H1 (cell line): ENCODE data around the gene SIM2. TPM values are rescaled to one million over a fixed set of nuclear protein-coding genes. Genes with fewer than 3 reads are reported as not detected.

Experiments used
- CTCF ChIA-PET: fragments of 300-600 bp; sonication (Branson Sonifier 250); formaldehyde crosslinking; loops from one replicate; lab custom pipeline; 2021; ENCODE audit not compliant: partially characterized antibody; lab: Charles Lee
- POLR2A ChIA-PET: fragments of 300-600 bp; sonication (Branson Sonifier 250); formaldehyde crosslinking; loops from one replicate; lab custom pipeline; 2021; ENCODE audit warnings: inconsistent platforms; ENCODE audit not compliant: partially characterized antibody; lab: Charles Lee
- DNase-seq, 2 experiments: peaks; one replicate each; pipeline versions ENCODE4 v3.0.0 to v3.0.0-alpha.2; 2010 to 2022; ENCODE audit warnings: low spot score in 2 of 2, low read depth in 1 of 2, mixed read lengths in 1 of 2
- FAIRE-seq: peaks from 2 replicates; lab custom pipeline; 2011; peaks lifted over from hg19 to GRCh38; lab: Jason Lieb, UNC
- H2AFZ ChIP-seq: 2 replicates; pipeline ENCODE4 v1.8.1; 2012; ENCODE audit warnings: low read length, inconsistent platforms
- H2AK5ac ChIP-seq: 2 replicates; pipeline ENCODE4 v1.6.1; 2013; ENCODE audit warnings: low read depth, low read length
- H2BK120ac ChIP-seq: replicated peaks from 2 replicates; pipeline ENCODE3; 2013; ENCODE audit warnings: low read depth, low read length, inconsistent platforms
- H2BK12ac ChIP-seq: 2 replicates; pipeline ENCODE4 v1.6.1; 2013; ENCODE audit warnings: low read depth, low read length
- H2BK15ac ChIP-seq: 2 replicates; pipeline ENCODE4 v1.6.1; 2013; ENCODE audit warnings: low read length
- H2BK20ac ChIP-seq: 2 replicates; pipeline ENCODE4 v1.6.1; 2013; ENCODE audit warnings: low read length
- H2BK5ac ChIP-seq: 2 replicates; pipeline ENCODE4 v1.6.1; 2013; ENCODE audit warnings: low read depth, low read length
- H3K14ac ChIP-seq: 2 replicates; pipeline ENCODE4 v1.6.1; 2013; ENCODE audit warnings: inconsistent platforms; ENCODE audit not compliant: insufficient read length
- H3K18ac ChIP-seq: 2 replicates; pipeline ENCODE4 v1.6.1; 2013; ENCODE audit warnings: low read length; ENCODE audit errors: extremely low read depth
- H3K23ac ChIP-seq: 2 replicates; pipeline ENCODE4 v1.6.1; 2013; ENCODE audit warnings: inconsistent platforms; ENCODE audit not compliant: insufficient read length
- H3K23me2 ChIP-seq: 2 replicates; pipeline ENCODE4 v1.6.1; 2013; ENCODE audit warnings: low read depth, low read length
- H3K27ac ChIP-seq: 2 replicates; pipeline ENCODE4 v1.6.1; 2011; ENCODE audit warnings: low read depth, low read length, inconsistent platforms
- H3K27me3 ChIP-seq, 4 experiments: replicated peaks in 1 of 4; 1 replicate in 1 of 4; 2 replicates in 3 of 4; pipeline versions ENCODE4 v1.6.1 to v1.8.1; 2011 to 2013; ENCODE audit warnings: low read length in 3 of 4, mild to moderate bottlenecking in 3 of 4, inconsistent platforms in 2 of 4, mixed read lengths in 2 of 4, moderate library complexity in 1 of 4; ENCODE audit not compliant: control insufficient read depth in 3 of 4, insufficient read depth in 3 of 4; ENCODE audit errors: extremely low read depth in 1 of 4
- H3K36me3 ChIP-seq, 4 experiments: 2 replicates each; pipeline versions ENCODE4 v1.6.1 to v1.8.1; 2011 to 2013; ENCODE audit warnings: mild to moderate bottlenecking in 4 of 4, low read length in 3 of 4, moderate library complexity in 2 of 4, control low read depth in 1 of 4, inconsistent platforms in 1 of 4; ENCODE audit not compliant: insufficient read depth in 4 of 4, control insufficient read depth in 2 of 4
- H3K4ac ChIP-seq: replicated peaks from 2 replicates; pipeline ENCODE3; 2013; ENCODE audit warnings: low read length, low read depth, mixed read lengths, inconsistent platforms; ENCODE audit not compliant: insufficient read length
- H3K4me1 ChIP-seq, 4 experiments: replicated peaks in 1 of 4; 1 replicate in 1 of 4; 2 replicates in 3 of 4; pipeline versions ENCODE4 v1.6.1 to v1.8.1; 2011 to 2013; ENCODE audit warnings: low read length in 3 of 4, inconsistent platforms in 2 of 4, mixed read lengths in 1 of 4; ENCODE audit not compliant: insufficient read depth in 4 of 4, control insufficient read depth in 3 of 4
- H3K4me2 ChIP-seq, 2 experiments: 2 replicates each; pipeline versions ENCODE4 v1.6.1 to v1.8.1; 2011 to 2013; ENCODE audit warnings: low read depth in 2 of 2, low read length in 2 of 2, control low read depth in 1 of 2, inconsistent platforms in 1 of 2, mild to moderate bottlenecking in 1 of 2; ENCODE audit not compliant: insufficient read depth in 1 of 2
- H3K4me3 ChIP-seq, 4 experiments: fragments of 200-600, 300-600 bp in 1 of 4; sonication (generic), shearing (Covaris generic), sonication (Bioruptor Twin) in 1 of 4; 2 replicates each; pipeline versions ENCODE4 v1.5.1 to v1.8.1; 2011 to 2016; ENCODE audit warnings: low read length in 4 of 4, low read depth in 3 of 4, control low read depth in 2 of 4, inconsistent platforms in 2 of 4, mild to moderate bottlenecking in 2 of 4, mixed read lengths in 1 of 4, moderate library complexity in 1 of 4; ENCODE audit not compliant: insufficient read depth in 2 of 4; ENCODE audit errors: extremely low read depth in 1 of 4
- H3K56ac ChIP-seq: replicated peaks from 2 replicates; pipeline ENCODE3; 2013; ENCODE audit warnings: low read depth, mild to moderate bottlenecking, mixed read lengths, low read length, inconsistent platforms; ENCODE audit not compliant: insufficient read length
- H3K79me1 ChIP-seq: 2 replicates; pipeline ENCODE4 v1.6.1; 2013; ENCODE audit warnings: low read depth, low read length, control low read depth
- H3K79me2 ChIP-seq, 2 experiments: 2 replicates each; pipeline versions ENCODE4 v1.6.1 to v1.8.1; 2012 to 2013; ENCODE audit warnings: low read length in 2 of 2, mild to moderate bottlenecking in 2 of 2, inconsistent platforms in 1 of 2; ENCODE audit not compliant: insufficient read depth in 2 of 2, control insufficient read depth in 1 of 2
- H3K9ac ChIP-seq, 4 experiments: replicated peaks in 1 of 4; 1 replicate in 1 of 4; 2 replicates in 3 of 4; pipeline versions ENCODE4 v1.6.1 to v1.8.1; 2011 to 2013; ENCODE audit warnings: low read depth in 3 of 4, low read length in 3 of 4, control low read depth in 2 of 4, mild to moderate bottlenecking in 2 of 4, moderate library complexity in 2 of 4, inconsistent platforms in 1 of 4; ENCODE audit errors: extremely low read depth in 1 of 4
- H3K9me3 ChIP-seq, 2 experiments: 2 replicates each; pipeline versions ENCODE4 v1.6.1 to v1.8.1; 2012 to 2013; ENCODE audit warnings: mild to moderate bottlenecking in 2 of 2, moderate library complexity in 2 of 2, control low read depth in 1 of 2, inconsistent platforms in 1 of 2, low read depth in 1 of 2, low read length in 1 of 2, mixed read lengths in 1 of 2; ENCODE audit not compliant: insufficient read depth in 2 of 2
- H4K20me1 ChIP-seq, 2 experiments: replicated peaks in 1 of 2; 2 replicates each; pipeline versions ENCODE3 to v1.8.1; 2011 to 2013; ENCODE audit warnings: inconsistent platforms in 2 of 2, low read length in 2 of 2, mild to moderate bottlenecking in 1 of 2; ENCODE audit not compliant: insufficient read depth in 2 of 2, control insufficient read depth in 1 of 2
- H4K5ac ChIP-seq: 2 replicates; pipeline ENCODE4 v1.6.1; 2013; ENCODE audit warnings: low read length, low read depth, mixed read lengths, inconsistent platforms; ENCODE audit not compliant: insufficient read length
- H4K8ac ChIP-seq: 2 replicates; pipeline ENCODE4 v1.8.0; 2013; ENCODE audit warnings: mild to moderate bottlenecking, moderate library complexity, low read length, inconsistent platforms; ENCODE audit not compliant: insufficient read depth; ENCODE audit errors: extremely low read depth
- H4K91ac ChIP-seq: replicated peaks from 2 replicates; pipeline ENCODE3; 2013; ENCODE audit warnings: low read length, mixed read lengths, inconsistent platforms; ENCODE audit not compliant: insufficient read length
- FOSL1 ChIP-seq: IDR thresholded peaks from 2 replicates; pipeline ENCODE4 v1.6.1; 2011; ENCODE audit warnings: mild to moderate bottlenecking, low read depth, low read length, moderate library complexity; ENCODE audit not compliant: insufficient read depth
- WGBS, 2 experiments: shearing (Covaris generic) in 1 of 2; methylation state at CpG; one replicate each; pipeline versions ENCODE4 v1.1.6 to v1.1.7; 2013 to 2015; ENCODE audit warnings: low lambda C conversion rate in 2 of 2, mixed read lengths in 2 of 2, inconsistent platforms in 1 of 2, low coverage in 1 of 2, missing lambda C conversion rate in 1 of 2; ENCODE audit not compliant: insufficient replicate concordance in 2 of 2, insufficient coverage in 1 of 2, insufficient read length in 1 of 2; ENCODE audit errors: extremely low coverage in 1 of 2, missing lambda C conversion rate in 1 of 2; 5-methylcytosine and 5-hydroxymethylcytosine counted together
- polyA plus RNA-seq, 7 experiments: library from polyadenylated mRNA; depleted of rRNA in 3 of 7; stranded (reverse) in 5 of 7; unstranded in 2 of 7; fragments of >200 nt in 5 of 7; fragments of 200-250 nt in 2 of 7; gene quantifications; 1 replicate in 5 of 7; 2 replicates in 1 of 7; 4 replicates in 1 of 7; pipeline versions ENCODE4 v1.2.1 to v1.2.3, GENCODE V29; 2011 to 2013; ENCODE audit warnings: missing spikeins in 2 of 7, mixed read lengths in 2 of 7
- total RNA-seq: library from RNA; stranded (reverse); fragmentation: NEBNext Ultra II Directional; extraction: Animal tissue kit (Norgen Biotek cat#: 25700); gene quantifications from 2 replicates; pipeline ENCODE4 v1.2.1, GENCODE V29; 2021

Gene SIM2
- total and polyA plus RNA-seq, 2 of the 8 experiments (the other 6 are each of a cell fraction or from before 2014, with no cell fraction given) = 0.05 to 0.26 TPM

DNA sequence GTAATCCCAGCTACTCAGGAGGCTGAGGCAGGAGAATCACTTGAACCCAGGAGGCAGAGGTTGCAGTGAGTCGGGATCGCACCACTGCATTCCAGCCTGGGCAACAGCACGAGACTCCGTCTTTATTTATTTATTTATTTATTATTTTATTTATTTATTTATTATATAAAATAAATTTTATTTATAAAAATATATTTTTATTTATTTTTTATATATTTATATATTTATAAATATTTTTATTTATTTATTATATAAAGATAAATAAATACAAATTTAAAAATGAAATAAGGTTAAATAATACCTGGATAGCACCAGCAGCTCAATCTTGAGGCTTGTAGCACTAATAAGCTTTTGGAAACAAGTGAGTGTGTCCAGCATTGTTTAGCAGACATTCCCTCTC, 40.9 kb upstream of the SIM2 start:
- Histone ChIP-seq H3K14ac (no peak overlapping the region), H3K79me2 (no peaks in the 10 kb centered on the region), H4K8ac (no peak overlapping the region), H3K79me1 (no peaks in the 10 kb centered on the region), H2BK15ac (no peak overlapping the region), H4K91ac (no peak overlapping the region), H2AK5ac (no peak overlapping the region), H3K4ac (no peak overlapping the region), H2BK12ac (no peak overlapping the region), H3K4me1 (no peaks in the 10 kb centered on the region; a peak in 1 of 7 replicates), H2BK20ac (no peak overlapping the region), H3K56ac (no peak overlapping the region), H3K36me3 (no peaks in the 10 kb centered on the region), H3K23me2 (no peaks in the 10 kb centered on the region), H2BK120ac (no peak overlapping the region), H3K9me3 (no peaks in the 10 kb centered on the region), H3K23ac (no peak overlapping the region), H2BK5ac (no peak overlapping the region), H3K9ac (no peak overlapping the region), H3K4me3 (no peak overlapping the region), H4K20me1 (no peaks in the 10 kb centered on the region), H3K4me2 (no peak overlapping the region), H2AFZ (no peak overlapping the region), H4K5ac (no peak overlapping the region), H3K27ac (no peak overlapping the region), H3K18ac (no peak overlapping the region), H3K27me3 (no peaks in the 10 kb centered on the region)
- WGBS, 2 experiments = 91% methylated on average over 4 of the region's 4 CpGs; no CpG with 5 or more reads in 1 of the 2 experiments
- CTCF ChIA-PET = interaction anchor here (1.1 to 3.1 kb wide), 2 partner anchors 27 to 34 kb away, joined by 3 to 17 read pairs; no protein-coding TSS in a partner anchor
- POLR2A ChIA-PET = no interaction called here
- no peak for DNase-seq
- FAIRE-seq = no peak
- TF ChIP-seq FOSL1 = no peak
